HepG2 (cell line): ENCODE measurements around the gene TP53I3. TPM values are rescaled to one million over a fixed set of nuclear protein-coding genes. Genes with fewer than 3 reads are reported as not detected.

Source experiments
- ELF4 ChIP-seq: sonication (generic); formaldehyde crosslinking; IDR thresholded peaks from 2 replicates; pipeline ENCODE4 v1.5.0; 2020; ENCODE audit warnings: missing genetic modification reagents, mild to moderate bottlenecking, moderate library complexity, borderline replicate concordance
- GZF1 ChIP-seq: sonication (generic); formaldehyde crosslinking; IDR thresholded peaks from 2 replicates; pipeline ENCODE4 v1.5.1; 2020; ENCODE audit warnings: mild to moderate bottlenecking, missing genetic modification reagents
- HMG20A ChIP-seq: IDR thresholded peaks from 2 replicates; pipeline ENCODE4 v1.6.1; 2016; ENCODE audit warnings: borderline replicate concordance
- KAT7 ChIP-seq: IDR thresholded peaks from 2 replicates; pipeline ENCODE4 v1.6.1; 2018; ENCODE audit warnings: borderline replicate concordance, missing compliant biosample characterization
- MLX ChIP-seq: IDR thresholded peaks from 2 replicates; pipeline ENCODE4 v1.6.1; 2016
- MTERF4 ChIP-seq: sonication (generic); formaldehyde crosslinking; IDR thresholded peaks from 2 replicates; pipeline ENCODE4 v1.8.0; 2023; ENCODE audit warnings: mild to moderate bottlenecking, missing genetic modification reagents
- MYC ChIP-seq: sonication (generic); formaldehyde crosslinking; IDR thresholded peaks from 2 replicates; pipeline ENCODE4 v1.9.0; 2021; ENCODE audit warnings: missing genetic modification reagents, borderline replicate concordance
- PHF5A ChIP-seq: IDR thresholded peaks from one replicate; pipeline ENCODE4 v1.6.1; 2018; ENCODE audit warnings: low read depth, missing genetic modification reagents; ENCODE audit not compliant: unreplicated experiment
- PRMT3 ChIP-seq: sonication (generic); formaldehyde crosslinking; IDR thresholded peaks from 2 replicates; pipeline ENCODE4 v1.8.1; 2022; ENCODE audit warnings: low read depth, mild to moderate bottlenecking, moderate library complexity, missing genetic modification reagents, borderline replicate concordance
- RBAK ChIP-seq: sonication (generic); formaldehyde crosslinking; IDR thresholded peaks from 2 replicates; pipeline ENCODE4 v1.5.1; 2020; ENCODE audit warnings: mild to moderate bottlenecking, missing genetic modification reagents
- SUZ12 ChIP-seq: fragments of 150-350 bp; IDR thresholded peaks from 2 replicates; pipeline ENCODE4 v1.6.1; 2014; ENCODE audit warnings: low read depth, low read length
- TARDBP ChIP-seq: sonication (generic); formaldehyde crosslinking; IDR thresholded peaks from 2 replicates; pipeline ENCODE4 v1.8.0; 2022; ENCODE audit warnings: mild to moderate bottlenecking, missing genetic modification reagents
- TGIF2 ChIP-seq: IDR thresholded peaks from 2 replicates; pipeline ENCODE4 v1.6.1; 2016; ENCODE audit warnings: control low read depth, missing compliant biosample characterization
- XBP1 ChIP-seq: sonication (generic); formaldehyde crosslinking; IDR thresholded peaks from 2 replicates; pipeline ENCODE4 v1.5.0; 2020; ENCODE audit warnings: missing genetic modification reagents
- YEATS4 ChIP-seq: sonication (generic); formaldehyde crosslinking; IDR thresholded peaks from 2 replicates; pipeline ENCODE4 v1.4.0; 2020; ENCODE audit warnings: missing genetic modification reagents, borderline replicate concordance
- ZBTB37 ChIP-seq: sonication (generic); formaldehyde crosslinking; IDR thresholded peaks from 2 replicates; pipeline ENCODE4 v1.4.0; 2020; ENCODE audit warnings: mild to moderate bottlenecking, missing genetic modification reagents
- ZMYM2 ChIP-seq: sonication (generic); formaldehyde crosslinking; IDR thresholded peaks from 2 replicates; pipeline ENCODE4 v1.8.0; 2022; ENCODE audit warnings: mild to moderate bottlenecking, missing genetic modification reagents
- ZNF138 ChIP-seq: sonication (generic); formaldehyde crosslinking; IDR thresholded peaks from 2 replicates; pipeline ENCODE4 v1.5.0; 2020; ENCODE audit warnings: mild to moderate bottlenecking, low read depth, missing genetic modification reagents
- ZNF274 ChIP-seq: sonication (generic); formaldehyde crosslinking; IDR thresholded peaks from 2 replicates; pipeline ENCODE4 v1.5.1; 2020; ENCODE audit warnings: mild to moderate bottlenecking, missing genetic modification reagents
- ZNF3 ChIP-seq: IDR thresholded peaks from 2 replicates; pipeline ENCODE4 v1.7.0; 2017; ENCODE audit warnings: inconsistent platforms
- ZNF317 ChIP-seq: sonication (generic); formaldehyde crosslinking; IDR thresholded peaks from 2 replicates; pipeline ENCODE4 v1.5.0; 2020; ENCODE audit warnings: mild to moderate bottlenecking, missing genetic modification reagents
- ZNF326 ChIP-seq: sonication (generic); formaldehyde crosslinking; IDR thresholded peaks from 2 replicates; pipeline ENCODE4 v1.4.0; 2020; ENCODE audit warnings: missing genetic modification reagents, borderline replicate concordance
- ZNF335 ChIP-seq: sonication (generic); formaldehyde crosslinking; IDR thresholded peaks from 2 replicates; pipeline ENCODE4 v1.4.0; 2020; ENCODE audit warnings: missing genetic modification reagents
- ZNF710 ChIP-seq: sonication (generic); formaldehyde crosslinking; IDR thresholded peaks from 2 replicates; pipeline ENCODE4 v1.5.0; 2020; ENCODE audit warnings: mild to moderate bottlenecking, missing genetic modification reagents, borderline replicate concordance
- ZNF749 ChIP-seq: sonication (generic); formaldehyde crosslinking; IDR thresholded peaks from 2 replicates; pipeline ENCODE4 v1.8.0; 2022; ENCODE audit warnings: mild to moderate bottlenecking, missing genetic modification reagents, moderate library complexity, borderline replicate concordance
- polyA plus RNA-seq, 8 experiments: library from polyadenylated mRNA; depleted of rRNA in 3 of 8; stranded (reverse) in 7 of 8; unstranded in 1 of 8; fragments of >200 nt; fragmentation: Illumina TruSeq in 4 of 8; extraction: Trizol in 4 of 8; gene quantifications; 2 replicates each; pipeline versions ENCODE4 v1.2.1 to v1.2.3, GENCODE V29; 2011 to 2016; ENCODE audit warnings: low read depth in 4 of 8, missing spikeins in 1 of 8, mixed read lengths in 1 of 8; ENCODE audit not compliant: insufficient read depth in 1 of 8
- total RNA-seq, 5 experiments: library from RNA; depleted of rRNA; stranded (reverse); fragments of >200 nt; fragmentation: Illumina TruSeq; extraction: Trizol; gene quantifications; 2 replicates each; pipeline ENCODE4 v1.2.3, GENCODE V29; 2016; ENCODE audit warnings: low read depth in 1 of 5

Gene TP53I3
- total and polyA plus RNA-seq, 2 of the 13 experiments (the other 11 are each of a cell fraction or from before 2014, with no cell fraction given) = 25.0 to 44.1 TPM

- TF ChIP-seq ZNF138 (CRISPR knock-in tag) = no peak
- TF ChIP-seq ZNF3 (CRISPR knock-in tag) = no peak
- no peak for TF ChIP-seq ZNF749
- TF ChIP-seq KAT7 (CRISPR knock-in tag) = no peak
- TF ChIP-seq ZNF335 (CRISPR knock-in tag) = no peak
- TF ChIP-seq TGIF2 = 0 out of 2 replicates have a peak, but pooled peaks have one; percentile 32
- TF ChIP-seq ZNF317 (CRISPR knock-in tag) = no peak
- TF ChIP-seq SUZ12 = no peak
- TF ChIP-seq GZF1 (CRISPR knock-in tag) = no peak
- TF ChIP-seq MYC (CRISPR knock-in tag) = no peak
- TF ChIP-seq ZNF274 (CRISPR knock-in tag) = no peak
- TF ChIP-seq HMG20A = peak; percentile 45; the same call in 1 of the 2 replicates
- TF ChIP-seq TARDBP (CRISPR knock-in tag) = no peak
- no peak for TF ChIP-seq RBAK (CRISPR knock-in tag)
- no peak for TF ChIP-seq ZMYM2 (CRISPR knock-in tag)
- TF ChIP-seq MLX (CRISPR knock-in tag) = 0 out of 2 replicates have a peak, but pooled peaks have one; percentile 21
- TF ChIP-seq PRMT3 = no peak
- TF ChIP-seq PHF5A = peak; percentile 60
- no peak for TF ChIP-seq XBP1 (CRISPR knock-in tag)
- no peak for TF ChIP-seq ZBTB37 (CRISPR knock-in tag)
- no peak for TF ChIP-seq ZNF326 (CRISPR knock-in tag)
- TF ChIP-seq ELF4 = no peak
- no peak for TF ChIP-seq ZNF710 (CRISPR knock-in tag)
- TF ChIP-seq YEATS4 (CRISPR knock-in tag) = no peak
- TF ChIP-seq MTERF4 (CRISPR knock-in tag) = no peak
Measured at GRCh38 chr2:24045511-24046508, 38.8 kb downstream of the TP53I3 start (continued).
